H1 (cell line): ENCODE measurements around the gene MTURN. TPM values are rescaled to one million over a fixed set of nuclear protein-coding genes. Genes with fewer than 3 reads are reported as not detected.

Experiments
- CTCF ChIA-PET: fragments of 300-600 bp; sonication (Branson Sonifier 250); formaldehyde crosslinking; loops from one replicate; lab custom pipeline; 2021; ENCODE audit not compliant: partially characterized antibody; lab: Charles Lee
- POLR2A ChIA-PET: fragments of 300-600 bp; sonication (Branson Sonifier 250); formaldehyde crosslinking; loops from one replicate; lab custom pipeline; 2021; ENCODE audit warnings: inconsistent platforms; ENCODE audit not compliant: partially characterized antibody; lab: Charles Lee
- DNase-seq, 2 experiments: peaks; one replicate each; pipeline versions ENCODE4 v3.0.0 to v3.0.0-alpha.2; 2010 to 2022; ENCODE audit warnings: low spot score in 2 of 2, low read depth in 1 of 2, mixed read lengths in 1 of 2
- FAIRE-seq: peaks from 2 replicates; lab custom pipeline; 2011; peaks lifted over from hg19 to GRCh38; lab: Jason Lieb, UNC
- H2AFZ ChIP-seq: 2 replicates; pipeline ENCODE4 v1.8.1; 2012; ENCODE audit warnings: low read length, inconsistent platforms
- H2AK5ac ChIP-seq: 2 replicates; pipeline ENCODE4 v1.6.1; 2013; ENCODE audit warnings: low read depth, low read length
- H2BK120ac ChIP-seq: replicated peaks from 2 replicates; pipeline ENCODE3; 2013; ENCODE audit warnings: low read depth, low read length, inconsistent platforms
- H2BK12ac ChIP-seq: 2 replicates; pipeline ENCODE4 v1.6.1; 2013; ENCODE audit warnings: low read depth, low read length
- H2BK15ac ChIP-seq: 2 replicates; pipeline ENCODE4 v1.6.1; 2013; ENCODE audit warnings: low read length
- H2BK20ac ChIP-seq: 2 replicates; pipeline ENCODE4 v1.6.1; 2013; ENCODE audit warnings: low read length
- H2BK5ac ChIP-seq: 2 replicates; pipeline ENCODE4 v1.6.1; 2013; ENCODE audit warnings: low read depth, low read length
- H3K14ac ChIP-seq: 2 replicates; pipeline ENCODE4 v1.6.1; 2013; ENCODE audit warnings: inconsistent platforms; ENCODE audit not compliant: insufficient read length
- H3K18ac ChIP-seq: 2 replicates; pipeline ENCODE4 v1.6.1; 2013; ENCODE audit warnings: low read length; ENCODE audit errors: extremely low read depth
- H3K23ac ChIP-seq: 2 replicates; pipeline ENCODE4 v1.6.1; 2013; ENCODE audit warnings: inconsistent platforms; ENCODE audit not compliant: insufficient read length
- H3K23me2 ChIP-seq: 2 replicates; pipeline ENCODE4 v1.6.1; 2013; ENCODE audit warnings: low read depth, low read length
- H3K27ac ChIP-seq: 2 replicates; pipeline ENCODE4 v1.6.1; 2011; ENCODE audit warnings: low read depth, low read length, inconsistent platforms
- H3K27me3 ChIP-seq, 4 experiments: replicated peaks in 1 of 4; 1 replicate in 1 of 4; 2 replicates in 3 of 4; pipeline versions ENCODE4 v1.6.1 to v1.8.1; 2011 to 2013; ENCODE audit warnings: low read length in 3 of 4, mild to moderate bottlenecking in 3 of 4, inconsistent platforms in 2 of 4, mixed read lengths in 2 of 4, moderate library complexity in 1 of 4; ENCODE audit not compliant: control insufficient read depth in 3 of 4, insufficient read depth in 3 of 4; ENCODE audit errors: extremely low read depth in 1 of 4
- H3K36me3 ChIP-seq, 4 experiments: 2 replicates each; pipeline versions ENCODE4 v1.6.1 to v1.8.1; 2011 to 2013; ENCODE audit warnings: mild to moderate bottlenecking in 4 of 4, low read length in 3 of 4, moderate library complexity in 2 of 4, control low read depth in 1 of 4, inconsistent platforms in 1 of 4; ENCODE audit not compliant: insufficient read depth in 4 of 4, control insufficient read depth in 2 of 4
- H3K4ac ChIP-seq: replicated peaks from 2 replicates; pipeline ENCODE3; 2013; ENCODE audit warnings: low read length, low read depth, mixed read lengths, inconsistent platforms; ENCODE audit not compliant: insufficient read length
- H3K4me1 ChIP-seq, 4 experiments: replicated peaks in 1 of 4; 1 replicate in 1 of 4; 2 replicates in 3 of 4; pipeline versions ENCODE4 v1.6.1 to v1.8.1; 2011 to 2013; ENCODE audit warnings: low read length in 3 of 4, inconsistent platforms in 2 of 4, mixed read lengths in 1 of 4; ENCODE audit not compliant: insufficient read depth in 4 of 4, control insufficient read depth in 3 of 4
- H3K4me2 ChIP-seq, 2 experiments: 2 replicates each; pipeline versions ENCODE4 v1.6.1 to v1.8.1; 2011 to 2013; ENCODE audit warnings: low read depth in 2 of 2, low read length in 2 of 2, control low read depth in 1 of 2, inconsistent platforms in 1 of 2, mild to moderate bottlenecking in 1 of 2; ENCODE audit not compliant: insufficient read depth in 1 of 2
- H3K4me3 ChIP-seq, 4 experiments: fragments of 200-600, 300-600 bp in 1 of 4; sonication (generic), shearing (Covaris generic), sonication (Bioruptor Twin) in 1 of 4; 2 replicates each; pipeline versions ENCODE4 v1.5.1 to v1.8.1; 2011 to 2016; ENCODE audit warnings: low read length in 4 of 4, low read depth in 3 of 4, control low read depth in 2 of 4, inconsistent platforms in 2 of 4, mild to moderate bottlenecking in 2 of 4, mixed read lengths in 1 of 4, moderate library complexity in 1 of 4; ENCODE audit not compliant: insufficient read depth in 2 of 4; ENCODE audit errors: extremely low read depth in 1 of 4
- H3K56ac ChIP-seq: replicated peaks from 2 replicates; pipeline ENCODE3; 2013; ENCODE audit warnings: low read depth, mild to moderate bottlenecking, mixed read lengths, low read length, inconsistent platforms; ENCODE audit not compliant: insufficient read length
- H3K79me1 ChIP-seq: 2 replicates; pipeline ENCODE4 v1.6.1; 2013; ENCODE audit warnings: low read depth, low read length, control low read depth
- H3K79me2 ChIP-seq, 2 experiments: 2 replicates each; pipeline versions ENCODE4 v1.6.1 to v1.8.1; 2012 to 2013; ENCODE audit warnings: low read length in 2 of 2, mild to moderate bottlenecking in 2 of 2, inconsistent platforms in 1 of 2; ENCODE audit not compliant: insufficient read depth in 2 of 2, control insufficient read depth in 1 of 2
- H3K9ac ChIP-seq, 4 experiments: replicated peaks in 1 of 4; 1 replicate in 1 of 4; 2 replicates in 3 of 4; pipeline versions ENCODE4 v1.6.1 to v1.8.1; 2011 to 2013; ENCODE audit warnings: low read depth in 3 of 4, low read length in 3 of 4, control low read depth in 2 of 4, mild to moderate bottlenecking in 2 of 4, moderate library complexity in 2 of 4, inconsistent platforms in 1 of 4; ENCODE audit errors: extremely low read depth in 1 of 4
- H3K9me3 ChIP-seq, 2 experiments: 2 replicates each; pipeline versions ENCODE4 v1.6.1 to v1.8.1; 2012 to 2013; ENCODE audit warnings: mild to moderate bottlenecking in 2 of 2, moderate library complexity in 2 of 2, control low read depth in 1 of 2, inconsistent platforms in 1 of 2, low read depth in 1 of 2, low read length in 1 of 2, mixed read lengths in 1 of 2; ENCODE audit not compliant: insufficient read depth in 2 of 2
- H4K20me1 ChIP-seq, 2 experiments: replicated peaks in 1 of 2; 2 replicates each; pipeline versions ENCODE3 to v1.8.1; 2011 to 2013; ENCODE audit warnings: inconsistent platforms in 2 of 2, low read length in 2 of 2, mild to moderate bottlenecking in 1 of 2; ENCODE audit not compliant: insufficient read depth in 2 of 2, control insufficient read depth in 1 of 2
- H4K5ac ChIP-seq: 2 replicates; pipeline ENCODE4 v1.6.1; 2013; ENCODE audit warnings: low read length, low read depth, mixed read lengths, inconsistent platforms; ENCODE audit not compliant: insufficient read length
- H4K8ac ChIP-seq: 2 replicates; pipeline ENCODE4 v1.8.0; 2013; ENCODE audit warnings: mild to moderate bottlenecking, moderate library complexity, low read length, inconsistent platforms; ENCODE audit not compliant: insufficient read depth; ENCODE audit errors: extremely low read depth
- H4K91ac ChIP-seq: replicated peaks from 2 replicates; pipeline ENCODE3; 2013; ENCODE audit warnings: low read length, mixed read lengths, inconsistent platforms; ENCODE audit not compliant: insufficient read length
- RNF2 ChIP-seq: fragments of 200-900, 300-1000 bp; sonication (generic); IDR thresholded peaks from 2 replicates; pipeline ENCODE4 v1.7.1; 2016; ENCODE audit warnings: borderline replicate concordance, low read depth, mild to moderate bottlenecking, antibody characterized with exemption, low read length; ENCODE audit not compliant: poor library complexity, severe bottlenecking; ENCODE audit errors: missing control alignments
- polyA plus RNA-seq, 7 experiments: library from polyadenylated mRNA; depleted of rRNA in 3 of 7; stranded (reverse) in 5 of 7; unstranded in 2 of 7; fragments of >200 nt in 5 of 7; fragments of 200-250 nt in 2 of 7; gene quantifications; 1 replicate in 5 of 7; 2 replicates in 1 of 7; 4 replicates in 1 of 7; pipeline versions ENCODE4 v1.2.1 to v1.2.3, GENCODE V29; 2011 to 2013; ENCODE audit warnings: missing spikeins in 2 of 7, mixed read lengths in 2 of 7
- total RNA-seq: library from RNA; stranded (reverse); fragmentation: NEBNext Ultra II Directional; extraction: Animal tissue kit (Norgen Biotek cat#: 25700); gene quantifications from 2 replicates; pipeline ENCODE4 v1.2.1, GENCODE V29; 2021

The MTURN gene
- total and polyA plus RNA-seq, 2 of the 8 experiments (the other 6 are each of a cell fraction or from before 2014, with no cell fraction given), result 2.6 to 5.8 TPM

DNA sequence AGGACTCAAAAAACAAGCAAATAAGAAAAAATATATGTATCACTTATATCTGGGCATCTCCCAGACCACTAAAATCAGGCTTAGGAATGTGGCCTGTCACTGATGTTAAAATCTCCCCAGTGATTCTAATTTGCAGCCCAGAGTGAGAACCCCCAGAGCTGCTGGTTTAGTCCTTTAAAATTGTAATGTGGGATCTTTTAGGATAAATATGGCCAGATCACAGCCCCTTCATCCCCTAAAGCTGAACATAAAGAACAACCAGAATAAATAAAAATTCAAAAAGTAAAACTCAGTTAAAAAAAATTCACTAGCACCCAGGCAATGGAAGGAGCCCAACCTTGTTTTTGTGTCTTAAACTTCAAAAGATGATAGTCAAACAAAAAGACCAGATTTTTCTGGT is 46.4 kb upstream of the MTURN start:
- H3K14ac ChIP-seq, result no peak overlapping the region
- POLR2A ChIA-PET, result no interaction called here
- no peaks in the 10 kb centered on the region for H3K79me2 ChIP-seq
- no peak overlapping the region for H2BK12ac ChIP-seq
- H4K8ac ChIP-seq, result no peak overlapping the region
- H3K4me2 ChIP-seq, result no peak overlapping the region
- CTCF ChIA-PET, result interaction anchor here (1.6 to 4.7 kb wide), 2 partner anchors 13 to 26 kb away, joined by 3 to 17 read pairs; no protein-coding TSS in a partner anchor
- DNase-seq (no peak), FAIRE-seq (no peak)
- H3K18ac ChIP-seq, result no peak overlapping the region
- H2BK15ac ChIP-seq, result no peak overlapping the region
- peaks cover 0 to 3% of the 10 kb centered on the region in 2 experiments for H4K20me1 ChIP-seq
- no peak overlapping the region for H4K5ac ChIP-seq
- no peak overlapping the region for H3K9ac ChIP-seq
- H3K56ac ChIP-seq, result no peak overlapping the region
- H3K27me3 ChIP-seq, result no peaks in the 10 kb centered on the region
- no peak overlapping the region for H3K27ac ChIP-seq
- peaks cover 0 to 3% (median 0%) of the 10 kb centered on the region in 4 experiments; a peak in 1 of 7 replicates for H3K4me1 ChIP-seq
- H2BK5ac ChIP-seq, result no peak overlapping the region
- no peak overlapping the region for H2BK120ac ChIP-seq
- no peak overlapping the region for H3K4me3 ChIP-seq
- H3K36me3 ChIP-seq, result peaks cover 0 to 3% (median 0%) of the 10 kb centered on the region in 4 experiments; a peak in 2 of 8 replicates
- no peak overlapping the region for H2AFZ ChIP-seq
- no peak overlapping the region for H2BK20ac ChIP-seq
- H4K91ac ChIP-seq, result no peak overlapping the region
- no peak overlapping the region for H3K4ac ChIP-seq
- no peaks in the 10 kb centered on the region for H3K23me2 ChIP-seq
- H3K79me1 ChIP-seq, result no peaks in the 10 kb centered on the region; the same call in 1 of the 2 replicates
- no peak overlapping the region for H3K23ac ChIP-seq
- H2AK5ac ChIP-seq, result no peak overlapping the region
- H3K9me3 ChIP-seq, result no peaks in the 10 kb centered on the region
- no peak for TF ChIP-seq RNF2
